ENCODE data around the gene PTH2R.

The PTH2R gene

DNA sequence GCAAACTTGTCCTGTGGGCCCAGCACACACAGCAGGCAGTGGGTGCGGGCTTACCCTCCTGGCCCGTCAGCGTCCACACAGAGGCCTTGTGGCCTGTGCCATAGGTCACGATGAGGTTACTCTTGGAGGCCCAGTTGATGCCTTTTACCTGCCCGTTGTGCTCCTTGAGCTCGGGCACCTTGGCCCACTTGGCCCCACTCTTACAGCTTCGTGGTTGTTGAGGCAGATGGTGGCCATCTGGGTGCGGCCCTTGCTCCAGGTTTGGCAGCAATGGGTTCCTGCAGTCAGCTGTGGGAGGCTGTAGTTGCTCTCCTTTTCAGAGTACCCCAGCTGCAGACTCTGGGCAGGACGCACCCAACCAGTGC, 45.5 kb upstream of the PTH2R start:
- CTCF ChIA-PET, result no interaction called here
- H3K27ac ChIP-seq, result no peak overlapping the region
- no peak for DNase-seq (ENCODE audit: low spot score)
- TF ChIP-seq, protein P1, sequence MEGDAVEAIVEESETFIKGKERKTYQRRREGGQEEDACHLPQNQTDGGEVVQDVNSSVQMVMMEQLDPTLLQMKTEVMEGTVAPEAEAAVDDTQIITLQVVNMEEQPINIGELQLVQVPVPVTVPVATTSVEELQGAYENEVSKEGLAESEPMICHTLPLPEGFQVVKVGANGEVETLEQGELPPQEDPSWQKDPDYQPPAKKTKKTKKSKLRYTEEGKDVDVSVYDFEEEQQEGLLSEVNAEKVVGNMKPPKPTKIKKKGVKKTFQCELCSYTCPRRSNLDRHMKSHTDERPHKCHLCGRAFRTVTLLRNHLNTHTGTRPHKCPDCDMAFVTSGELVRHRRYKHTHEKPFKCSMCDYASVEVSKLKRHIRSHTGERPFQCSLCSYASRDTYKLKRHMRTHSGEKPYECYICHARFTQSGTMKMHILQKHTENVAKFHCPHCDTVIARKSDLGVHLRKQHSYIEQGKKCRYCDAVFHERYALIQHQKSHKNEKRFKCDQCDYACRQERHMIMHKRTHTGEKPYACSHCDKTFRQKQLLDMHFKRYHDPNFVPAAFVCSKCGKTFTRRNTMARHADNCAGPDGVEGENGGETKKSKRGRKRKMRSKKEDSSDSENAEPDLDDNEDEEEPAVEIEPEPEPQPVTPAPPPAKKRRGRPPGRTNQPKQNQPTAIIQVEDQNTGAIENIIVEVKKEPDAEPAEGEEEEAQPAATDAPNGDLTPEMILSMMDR (conservative IDR thresholded peaks at IDR 0.05; ENCODE audit: low read depth), result no peak
- POLR2A ChIA-PET (ENCODE audit: low non-redundant PET), result no interaction called here

DNA sequence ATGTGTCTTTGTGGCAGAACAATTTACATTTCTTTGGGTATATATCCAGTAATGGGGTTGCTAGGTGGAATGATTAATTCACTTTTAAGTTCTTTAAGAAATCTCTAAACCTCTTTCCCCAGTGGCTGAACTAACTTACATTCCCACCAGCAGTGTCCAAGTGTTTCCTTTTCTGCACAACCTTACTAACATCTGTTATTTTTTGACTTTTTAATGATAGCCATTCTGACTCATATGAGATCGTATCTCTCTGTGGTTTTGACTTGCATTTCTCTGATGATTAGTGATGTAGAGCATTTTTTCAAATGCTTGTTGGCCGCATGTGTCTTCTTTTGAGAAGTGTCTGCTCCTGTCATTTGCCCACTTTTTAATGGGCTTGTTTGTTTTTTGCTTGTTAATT, 43.1 kb upstream of the PTH2R start:
- DNase-seq (ENCODE audit: low spot score), result peak; percentile 6
- no peak overlapping the region for H3K27ac ChIP-seq
- ChIA-PET POLR2A (ENCODE audit: low non-redundant PET) (no interaction called here), CTCF (no interaction called here)
- TF ChIP-seq, protein P1 (conservative IDR thresholded peaks at IDR 0.05; ENCODE audit: low read depth), result no peak

DNA sequence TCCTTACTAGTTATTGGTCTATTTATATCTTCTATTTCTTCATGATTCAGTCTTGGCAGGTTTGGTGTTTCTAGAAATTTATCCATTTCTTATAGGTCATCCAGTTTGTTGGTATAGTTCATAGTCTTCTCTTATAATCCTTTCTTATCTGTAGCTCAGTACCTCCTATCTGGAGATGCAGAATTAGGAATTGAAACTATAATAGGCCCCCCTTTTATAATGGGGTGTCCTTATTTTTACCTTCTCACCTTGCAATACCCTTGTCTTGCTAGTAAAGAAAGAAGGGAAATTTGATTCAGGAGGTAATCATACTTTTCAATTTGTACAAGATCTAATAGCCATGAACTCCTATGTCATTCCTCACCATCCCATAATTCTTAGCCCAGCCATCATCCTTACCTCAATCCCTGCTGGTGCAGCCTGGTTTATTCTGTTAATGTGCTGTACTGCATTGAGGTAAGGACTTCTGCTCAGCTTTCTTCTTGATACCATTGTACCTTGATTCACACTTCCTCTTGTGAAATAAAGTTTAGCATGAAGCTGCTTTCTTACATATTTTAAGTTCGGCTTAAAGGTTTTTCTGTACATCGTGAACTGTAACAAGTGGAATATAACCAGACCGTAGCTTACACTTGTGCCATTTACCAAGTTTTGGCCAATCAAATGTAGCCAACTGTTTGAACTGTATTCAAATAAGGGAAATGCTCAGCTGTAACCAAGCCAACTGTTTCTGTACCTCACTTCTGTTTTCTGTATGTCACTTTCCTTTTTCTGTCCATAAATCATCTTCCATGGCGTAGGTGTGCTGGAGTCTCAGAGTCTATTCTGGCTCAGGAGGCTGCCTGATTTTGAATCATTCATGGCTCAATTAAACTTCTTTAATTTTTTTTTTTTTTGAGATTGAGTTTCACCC, 40.1 kb upstream of the PTH2R start:
- CTCF ChIA-PET, result interaction anchor here (0.5 to 0.6 kb wide), 2 partner anchors 211 to 548 kb away, joined by 3 read pairs; no protein-coding TSS in a partner anchor
- POLR2A ChIA-PET (ENCODE audit: low non-redundant PET), result no interaction called here
- no peak for DNase-seq (ENCODE audit: low spot score)
- no peak overlapping the region for H3K27ac ChIP-seq
- TF ChIP-seq, protein P1 (conservative IDR thresholded peaks at IDR 0.05; ENCODE audit: low read depth), result no peak

DNA sequence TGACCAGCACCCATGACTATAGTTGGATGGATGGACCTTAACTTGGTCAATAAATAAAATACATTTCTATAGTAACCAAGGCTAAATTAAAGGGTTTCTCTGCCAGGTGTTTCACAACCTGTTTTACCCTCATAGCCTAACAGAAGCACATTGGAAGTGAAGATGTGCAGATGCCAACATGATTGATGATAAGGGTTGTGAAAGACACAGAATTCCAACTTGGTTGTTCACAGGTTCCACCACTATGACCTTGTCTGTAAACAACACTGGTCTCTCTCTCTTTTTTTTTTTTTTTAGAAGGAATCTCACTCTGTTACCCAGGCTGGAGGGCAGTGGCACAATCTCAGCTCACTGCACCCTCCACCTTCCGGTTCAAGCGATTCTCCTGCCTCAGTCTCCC, 37.5 kb upstream of the PTH2R start:
- DNase-seq (ENCODE audit: low spot score), result peak; percentile 69
- TF ChIP-seq, protein P1 (conservative IDR thresholded peaks at IDR 0.05; ENCODE audit: low read depth), result no peak
- CTCF ChIA-PET, result interaction anchor here (0.7 kb wide), 1 partner anchor 965 kb away, joined by 3 read pairs; no protein-coding TSS in a partner anchor
- POLR2A ChIA-PET (ENCODE audit: low non-redundant PET), result no interaction called here
- no peak overlapping the region for H3K27ac ChIP-seq

DNA sequence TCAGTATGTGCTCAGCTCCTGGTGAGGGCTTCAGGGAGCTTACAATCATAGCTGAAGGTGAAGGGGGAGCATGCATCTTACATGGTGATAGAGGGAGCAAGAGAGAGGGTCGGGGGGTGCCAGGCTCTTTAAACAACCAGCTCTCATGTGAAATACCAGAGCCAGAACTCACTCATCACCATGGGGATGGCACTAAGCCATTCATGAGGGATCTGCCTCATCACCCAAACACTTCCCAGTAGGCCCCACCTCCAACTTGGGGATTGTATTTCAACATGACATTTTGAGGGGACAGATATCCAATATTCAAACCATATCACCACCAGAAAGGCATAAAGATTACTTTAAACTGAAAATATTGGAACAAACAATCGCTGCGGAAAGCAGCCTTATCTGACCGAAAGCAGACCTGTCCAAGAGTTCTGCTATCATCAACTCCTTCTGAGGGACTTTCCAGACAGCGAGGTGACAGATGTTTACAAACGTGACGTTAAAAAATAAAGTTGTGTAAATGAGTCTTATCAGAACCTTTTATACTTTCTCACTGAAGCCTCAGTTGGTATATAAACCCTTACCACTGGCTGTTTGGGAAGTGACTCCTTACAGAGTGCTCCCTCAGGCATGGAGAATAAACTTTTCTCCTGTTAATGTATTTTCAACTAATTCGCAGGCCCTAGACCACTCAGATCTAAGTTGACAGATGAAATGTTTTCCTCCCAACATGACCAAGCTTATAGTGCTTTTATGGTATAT, 35.5 kb upstream of the PTH2R start:
- CTCF ChIA-PET, result interaction anchor here (0.5 kb wide), 1 partner anchor 124 kb away, joined by 3 read pairs; no protein-coding TSS in a partner anchor

DNA sequence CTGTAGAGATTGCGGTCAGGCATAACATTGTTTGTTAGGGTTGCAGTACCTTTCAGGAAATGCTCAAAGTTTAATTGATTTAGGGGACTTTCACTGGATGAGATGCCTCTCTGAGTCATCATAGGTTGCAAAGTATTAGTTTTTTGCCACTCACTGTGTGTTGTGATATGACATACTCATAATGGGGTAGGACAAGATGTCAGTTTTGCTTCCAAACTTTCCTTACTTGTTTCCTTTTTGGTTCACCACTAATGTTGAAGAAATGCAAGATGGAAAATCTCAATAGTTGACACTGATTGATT, 35.0 kb upstream of the PTH2R start:
- TF ChIP-seq, protein P1 (conservative IDR thresholded peaks at IDR 0.05; ENCODE audit: low read depth), result no peak
- POLR2A ChIA-PET (ENCODE audit: low non-redundant PET), result no interaction called here
- no peak overlapping the region for H3K27ac ChIP-seq
- CTCF ChIA-PET, result no interaction called here
- no peak for DNase-seq (ENCODE audit: low spot score)

More for the DNA sequence above, 35.5 kb upstream of the PTH2R start:
- no peak for DNase-seq (ENCODE audit: low spot score)
- TF ChIP-seq, protein P1 (conservative IDR thresholded peaks at IDR 0.05; ENCODE audit: low read depth), result no peak
- no peak overlapping the region for H3K27ac ChIP-seq
- POLR2A ChIA-PET (ENCODE audit: low non-redundant PET), result no interaction called here
